Effector memory CD4-positive, alpha-beta T cell (primary cell): ENCODE data around the gene RNU1-2.
"Not testable (repeated sequence)": the region's sequence is repeated elsewhere in the genome, so short reads cannot be mapped to it uniquely, and the experiment has no call there.

Source experiments
- DNase-seq, 3 donors: peaks; one replicate each; pipeline ENCODE4 v3.0.0-alpha.2; 2020
- H3K27ac ChIP-seq: 2 replicates; pipeline ENCODE4 v1.7.0; 2013; ENCODE audit warnings: mild to moderate bottlenecking, low read length, moderate library complexity; ENCODE audit not compliant: insufficient read depth, poor library complexity, severe bottlenecking
- H3K27me3 ChIP-seq: replicated peaks from 2 replicates; pipeline ENCODE4 v1.7.0; 2013; ENCODE audit warnings: mild to moderate bottlenecking, low read length; ENCODE audit not compliant: insufficient read depth, control insufficient read depth, poor library complexity, severe bottlenecking
- H3K36me3 ChIP-seq: 2 replicates; pipeline ENCODE4 v1.7.0; 2013; ENCODE audit warnings: mild to moderate bottlenecking, low read length, moderate library complexity; ENCODE audit not compliant: control insufficient read depth, insufficient read depth
- H3K4me1 ChIP-seq: 2 replicates; pipeline ENCODE4 v1.7.0; 2013; ENCODE audit warnings: low read length, mild to moderate bottlenecking; ENCODE audit not compliant: control insufficient read depth, insufficient read depth, poor library complexity, severe bottlenecking
- H3K4me3 ChIP-seq: 2 replicates; pipeline ENCODE4 v1.7.0; 2013; ENCODE audit warnings: low read length, low read depth, mild to moderate bottlenecking; ENCODE audit not compliant: insufficient read depth, poor library complexity, severe bottlenecking
- H3K9me3 ChIP-seq: 2 replicates; pipeline ENCODE4 v1.7.0; 2013; ENCODE audit warnings: mild to moderate bottlenecking, low read length, moderate library complexity; ENCODE audit not compliant: control insufficient read depth

Gene RNU1-2

GRCh38 chr1:16918371-16918770, 22.6 kb downstream of the RNU1-2 start:
- Histone ChIP-seq H3K27ac (no peak overlapping the region), H3K27me3 (no peaks in the 10 kb centered on the region), H3K4me1 (peaks cover 20% of the 10 kb centered on the region), H3K9me3 (no peaks in the 10 kb centered on the region), H3K36me3 (no peaks in the 10 kb centered on the region), H3K4me3 (no peak overlapping the region)
- DNase-seq, result no peak

- not testable (repeated sequence) for H3K4me3 ChIP-seq, H3K27me3 ChIP-seq, DNase-seq, H3K36me3 ChIP-seq, H3K9me3 ChIP-seq, H3K27ac ChIP-seq
- H3K4me1 ChIP-seq, result peaks cover 16% of the 10 kb centered on the region
These were observed 23.3 kb downstream of the RNU1-2 start for GRCh38 chr1:16918936-16919665.

GRCh38 chr1:16920951-16921350, 25.2 kb downstream of the RNU1-2 start:
- Histone ChIP-seq H3K36me3 (no peaks in the 10 kb centered on the region), H3K9me3 (no peaks in the 10 kb centered on the region), H3K4me1 (peaks cover 13% of the 10 kb centered on the region), H3K27ac (no peak overlapping the region), H3K4me3 (no peak overlapping the region), H3K27me3 (no peaks in the 10 kb centered on the region)
- DNase-seq, result no peak

GRCh38 chr1:16921391-16922185, 25.8 kb downstream of the RNU1-2 start, which contains the start of gene CROCC:
Gene CROCC, plus strand, starts transcription at chr1:16921931. Its CDS starts 88 bp downstream, at chr1:16922019.
- Histone ChIP-seq H3K4me1 (peaks cover 13% of the 10 kb centered on the region), H3K27ac (no peak within 1 kb of the TSS), H3K27me3 (no peaks in the 10 kb centered on the region), H3K9me3 (no peaks in the 10 kb centered on the region), H3K4me3 (no peak within 1 kb of the TSS), H3K36me3 (no peaks in the 10 kb centered on the region)
- DNase-seq, result no peak

- H3K4me1 ChIP-seq, result peaks cover 13% of the 10 kb centered on the region
- H3K9me3 ChIP-seq, result no peaks in the 10 kb centered on the region
- no peak overlapping the region for H3K4me3 ChIP-seq
- H3K27me3 ChIP-seq, result no peaks in the 10 kb centered on the region
- H3K36me3 ChIP-seq, result no peaks in the 10 kb centered on the region
- DNase-seq, result no peak
- H3K27ac ChIP-seq, result no peak overlapping the region
These were observed 26.7 kb downstream of the RNU1-2 start for GRCh38 chr1:16922466-16922865.

GRCh38 chr1:16922885-16923431, 27.2 kb downstream of the RNU1-2 start:
- Histone ChIP-seq H3K27me3 (no peaks in the 10 kb centered on the region), H3K9me3 (no peaks in the 10 kb centered on the region), H3K36me3 (no peaks in the 10 kb centered on the region), H3K27ac (no peak overlapping the region), H3K4me3 (no peak overlapping the region), H3K4me1 (peaks cover 13% of the 10 kb centered on the region)
- DNase-seq, result no peak

GRCh38 chr1:16924216-16924918, 28.6 kb downstream of the RNU1-2 start:
- no peaks in the 10 kb centered on the region for H3K9me3 ChIP-seq
- H3K27me3 ChIP-seq, result no peaks in the 10 kb centered on the region
- DNase-seq, result no peak
- peaks cover 13% of the 10 kb centered on the region for H3K4me1 ChIP-seq
- no peak overlapping the region for H3K27ac ChIP-seq
- H3K4me3 ChIP-seq, result no peak overlapping the region
- H3K36me3 ChIP-seq, result no peaks in the 10 kb centered on the region

- H3K4me3 ChIP-seq, result no peak overlapping the region
- no peak overlapping the region for H3K27ac ChIP-seq
- H3K9me3 ChIP-seq, result no peaks in the 10 kb centered on the region
- no peak for DNase-seq
- H3K4me1 ChIP-seq, result peaks cover 13% of the 10 kb centered on the region
- no peaks in the 10 kb centered on the region for H3K36me3 ChIP-seq
- H3K27me3 ChIP-seq, result no peaks in the 10 kb centered on the region
These were observed 29.2 kb downstream of the RNU1-2 start for GRCh38 chr1:16924919-16925477.

GRCh38 chr1:16925635-16926490, 30.1 kb downstream of the RNU1-2 start:
- H3K27me3 ChIP-seq, result no peaks in the 10 kb centered on the region
- H3K4me1 ChIP-seq, result peaks cover 13% of the 10 kb centered on the region
- no peak overlapping the region for H3K27ac ChIP-seq
- no peaks in the 10 kb centered on the region for H3K36me3 ChIP-seq
- DNase-seq, result no peak
- H3K9me3 ChIP-seq, result no peaks in the 10 kb centered on the region
- H3K4me3 ChIP-seq, result no peak overlapping the region
